ENCODE measurements around the gene PRKAB1. TPM values are rescaled to one million over a fixed set of nuclear protein-coding genes. Genes with fewer than 3 reads are reported as not detected.

The PRKAB1 gene
- polyA plus RNA-seq, 2 of the 4 experiments (the other 2 are of a cell fraction) = 19.0 to 49.2 TPM

- no peaks in the 10 kb centered on the region for H3K9me3 ChIP-seq
- FAIRE-seq (no peak), ATAC-seq (no peak), DNase-seq (ENCODE audit: low read depth in 1 of 2, low spot score in 1 of 2) (no peak)
- 94% methylated on average over 17 of the region's 17 CpGs for WGBS (ENCODE audit: missing lambda C conversion rate)
- POLR2A ChIA-PET = no interaction called here
- peaks cover 15% of the 10 kb centered on the region for H3K4me1 ChIP-seq
- CTCF ChIA-PET = interaction anchor here (0.8 kb wide), 1 partner anchor 50 kb away, joined by 3 read pairs; the partner anchor contains the start of gene PRKAB1
- H3K4me3 ChIP-seq = no peak overlapping the region
- TF ChIP-seq BCL3 (IDR thresholded peaks at IDR 0.05) = no peak
- TF ChIP-seq ATOH8 (CRISPR knock-in tag; IDR thresholded peaks at IDR 0.05; ENCODE audit: low read depth) = no peak
- no peak for TF ChIP-seq NR3C1 (IDR thresholded peaks at IDR 0.05)
- TF ChIP-seq FOXS1 (CRISPR knock-in tag; IDR thresholded peaks at IDR 0.05) = no peak
- TF ChIP-seq CBX8 (IDR thresholded peaks at IDR 0.05) = no peak
- TF ChIP-seq RFX5 (IDR thresholded peaks at IDR 0.05) = no peak
- no peak for TF ChIP-seq FOSB (CRISPR knock-in tag; IDR thresholded peaks at IDR 0.05)
- no peak overlapping the region for H3K27ac ChIP-seq
- H3K4me2 ChIP-seq = no peak overlapping the region
Measured at GRCh38 chr12:119718141-119718540, 50.2 kb downstream of the PRKAB1 start.

- CTCF ChIA-PET = no interaction called here
- Histone ChIP-seq H3K4me3 (no peak overlapping the region), H3K4me2 (no peak overlapping the region), H3K4me1 (peaks cover 15% of the 10 kb centered on the region), H3K27ac (no peak overlapping the region), H3K9me3 (no peaks in the 10 kb centered on the region)
- ATAC-seq (no peak), DNase-seq (ENCODE audit: low read depth in 1 of 2, low spot score in 1 of 2) (no peak), FAIRE-seq (no peak)
- POLR2A ChIA-PET = no interaction called here
- TF ChIP-seq SREBF2 (IDR thresholded peaks at IDR 0.05) = no peak
- TF ChIP-seq HEYL (CRISPR knock-in tag; IDR thresholded peaks at IDR 0.05) = no peak
Measured at GRCh38 chr12:119720349-119720748, 52.4 kb downstream of the PRKAB1 start.

- no peak for TF ChIP-seq MAX (IDR thresholded peaks at IDR 0.05)
- TF ChIP-seq ZC3H11A (IDR thresholded peaks at IDR 0.05) = no peak
- no peak for TF ChIP-seq KDM5A (IDR thresholded peaks at IDR 0.05)
- no peak for TF ChIP-seq RCOR1 (IDR thresholded peaks at IDR 0.05; ENCODE audit: low read depth, low read length)
- no peak for TF ChIP-seq CHD4 (IDR thresholded peaks at IDR 0.05; ENCODE audit: borderline replicate concordance)
- TF ChIP-seq EP300 (IDR thresholded peaks at IDR 0.05) = no peak
- no peak for TF ChIP-seq POLR2A (IDR thresholded peaks at IDR 0.05; ENCODE audit: low read length)
- no peak for TF ChIP-seq MAZ (IDR thresholded peaks at IDR 0.05; ENCODE audit: borderline replicate concordance, low read depth, low read length)
- TF ChIP-seq HEYL (CRISPR knock-in tag; IDR thresholded peaks at IDR 0.05) = no peak
- TF ChIP-seq HES2 (IDR thresholded peaks at IDR 0.05) = no peak
- no peak for TF ChIP-seq ELK1 (IDR thresholded peaks at IDR 0.05; ENCODE audit: low read depth, low read length)
- TF ChIP-seq TFCP2L1 (CRISPR knock-in tag; IDR thresholded peaks at IDR 0.05) = no peak
- TF ChIP-seq JUN (IDR thresholded peaks at IDR 0.05) = no peak
- no peak for TF ChIP-seq RFX5 (IDR thresholded peaks at IDR 0.05)
- no peak for TF ChIP-seq BCL3 (IDR thresholded peaks at IDR 0.05)
- TF ChIP-seq ZNF302 (CRISPR knock-in tag; IDR thresholded peaks at IDR 0.05) = no peak
- no peak for FAIRE-seq
- H3K4me3 ChIP-seq = no peak overlapping the region
- H3K27ac ChIP-seq = no peak overlapping the region
- POLR2A ChIA-PET = no interaction called here
- H3K9me3 ChIP-seq = no peaks in the 10 kb centered on the region
- H3K4me2 ChIP-seq = no peak overlapping the region
- no peak for ATAC-seq
- DNase-seq (ENCODE audit: low read depth in 1 of 2, low spot score in 1 of 2) = no peak
- CTCF ChIA-PET = interaction anchor here (0.6 kb wide), 1 partner anchor 451 kb away, joined by 3 read pairs; no protein-coding TSS in a partner anchor
- WGBS (ENCODE audit: missing lambda C conversion rate) = 91% methylated on average over 4 of the region's 4 CpGs
- H3K4me1 ChIP-seq = peaks cover 9% of the 10 kb centered on the region
Measured at GRCh38 chr12:119721306-119721705, 53.4 kb downstream of the PRKAB1 start.

Data from A549 (cell line).